ENCODE measurements around the gene SNX25.

- TF ChIP-seq EZH2 (IDR thresholded peaks at IDR 0.05; ENCODE audit: borderline replicate concordance, low read depth, low read length, poor library complexity, severe bottlenecking): no peak
- TF ChIP-seq, protein P1, sequence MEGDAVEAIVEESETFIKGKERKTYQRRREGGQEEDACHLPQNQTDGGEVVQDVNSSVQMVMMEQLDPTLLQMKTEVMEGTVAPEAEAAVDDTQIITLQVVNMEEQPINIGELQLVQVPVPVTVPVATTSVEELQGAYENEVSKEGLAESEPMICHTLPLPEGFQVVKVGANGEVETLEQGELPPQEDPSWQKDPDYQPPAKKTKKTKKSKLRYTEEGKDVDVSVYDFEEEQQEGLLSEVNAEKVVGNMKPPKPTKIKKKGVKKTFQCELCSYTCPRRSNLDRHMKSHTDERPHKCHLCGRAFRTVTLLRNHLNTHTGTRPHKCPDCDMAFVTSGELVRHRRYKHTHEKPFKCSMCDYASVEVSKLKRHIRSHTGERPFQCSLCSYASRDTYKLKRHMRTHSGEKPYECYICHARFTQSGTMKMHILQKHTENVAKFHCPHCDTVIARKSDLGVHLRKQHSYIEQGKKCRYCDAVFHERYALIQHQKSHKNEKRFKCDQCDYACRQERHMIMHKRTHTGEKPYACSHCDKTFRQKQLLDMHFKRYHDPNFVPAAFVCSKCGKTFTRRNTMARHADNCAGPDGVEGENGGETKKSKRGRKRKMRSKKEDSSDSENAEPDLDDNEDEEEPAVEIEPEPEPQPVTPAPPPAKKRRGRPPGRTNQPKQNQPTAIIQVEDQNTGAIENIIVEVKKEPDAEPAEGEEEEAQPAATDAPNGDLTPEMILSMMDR (conservative IDR thresholded peaks at IDR 0.05; ENCODE audit: low read depth, low read length): no peak
These were observed at the start of gene SNX25 for GRCh38 chr4:185209031-185209851.

Data from A673 (cell line).